ENCODE measurements around the gene MLYCD.

MLYCD gene

GRCh38 chr16:83912519-83913244, 13.8 kb downstream of the MLYCD start:
- DNase-seq (no peak), ATAC-seq (no peak)
- no peaks in the 10 kb centered on the region for H3K27me3 Mint-ChIP-seq
- H3K4me3 Mint-ChIP-seq: no peak overlapping the region
- H3K9me3 Mint-ChIP-seq: no peaks in the 10 kb centered on the region
- H3K4me1 Mint-ChIP-seq: peaks cover 5% of the 10 kb centered on the region
- H3K27ac Mint-ChIP-seq: peak overlapping the region in 1 of 2 donors; percentile 92

DNA sequence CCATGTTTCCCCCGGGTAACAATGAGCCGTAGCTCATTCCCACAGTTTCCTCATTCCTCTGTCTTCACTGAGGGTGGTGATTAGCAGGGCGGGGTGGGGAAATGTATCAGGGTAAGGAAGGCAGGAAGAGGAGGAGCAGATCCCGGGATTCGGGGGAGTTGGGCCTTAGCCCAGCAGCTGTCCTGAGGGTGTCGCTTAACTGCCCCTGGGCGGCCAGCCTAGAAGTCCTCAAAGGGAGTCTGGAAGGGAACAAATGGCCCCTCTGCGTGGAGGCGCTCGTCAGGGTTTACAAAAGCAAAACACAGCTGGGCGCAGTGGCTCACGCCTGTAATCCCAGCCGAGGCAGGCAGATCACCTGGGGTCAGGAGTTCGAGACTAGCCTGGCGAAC, 14.3 kb downstream of the MLYCD start:
- Mint-ChIP-seq H3K9me3 (no peaks in the 10 kb centered on the region), H3K4me1 (peaks cover 5% of the 10 kb centered on the region), H3K27ac (no peak overlapping the region), H3K4me3 (no peak overlapping the region), H3K27me3 (no peaks in the 10 kb centered on the region)
- ATAC-seq (no peak), DNase-seq (no peak)

DNA sequence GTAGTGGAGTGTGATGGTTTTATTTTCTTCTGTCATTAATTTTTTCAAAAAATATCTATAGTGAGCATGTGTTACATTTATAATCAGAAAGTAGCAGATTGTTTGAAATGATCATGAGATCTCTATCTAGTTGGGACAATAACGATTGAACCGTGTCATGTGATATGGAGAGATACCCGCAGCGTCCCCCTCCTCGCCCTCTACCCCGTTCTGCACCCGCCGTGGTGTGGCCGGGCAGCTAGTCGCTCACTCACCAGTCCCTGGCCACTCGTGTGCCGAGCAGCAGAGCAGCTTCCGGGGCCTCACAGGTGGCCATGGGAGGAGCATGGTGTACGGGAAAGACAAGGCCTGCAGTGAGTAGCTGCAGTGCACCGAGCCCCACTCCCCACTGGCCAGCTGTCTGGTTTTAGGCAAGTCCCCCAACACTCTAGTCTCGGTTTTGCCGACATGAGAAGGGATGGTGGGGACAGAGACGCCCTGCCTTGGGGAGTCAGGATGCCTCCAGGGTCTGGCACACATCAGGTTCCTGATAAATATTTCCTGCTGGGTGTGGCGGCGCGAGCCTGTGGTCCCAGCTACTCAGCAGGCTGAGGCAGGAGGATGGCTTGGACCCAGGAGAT, 15.3 kb downstream of the MLYCD start:
- DNase-seq: no peak
- H3K9me3 Mint-ChIP-seq: peaks cover 0 to 4% of the 10 kb centered on the region in 2 donors
- H3K27ac Mint-ChIP-seq: no peak overlapping the region
- H3K4me1 Mint-ChIP-seq: no peaks in the 10 kb centered on the region
- H3K27me3 Mint-ChIP-seq: no peaks in the 10 kb centered on the region
- ATAC-seq: no peak
- no peak overlapping the region for H3K4me3 Mint-ChIP-seq

- Mint-ChIP-seq H3K9me3 (peaks cover 0 to 8% of the 10 kb centered on the region in 2 donors), H3K27me3 (no peaks in the 10 kb centered on the region), H3K4me3 (no peak overlapping the region), H3K27ac (peak overlapping the region in 1 of 2 donors; percentile 12), H3K4me1 (no peaks in the 10 kb centered on the region)
- ATAC-seq: no peak
- no peak for DNase-seq
Observed at GRCh38 chr16:83915081-83915480, 16.2 kb downstream of the MLYCD start.

- Mint-ChIP-seq H3K27ac (no peak overlapping the region), H3K27me3 (no peaks in the 10 kb centered on the region), H3K4me1 (no peaks in the 10 kb centered on the region), H3K4me3 (no peak overlapping the region), H3K9me3 (peaks cover 0 to 8% of the 10 kb centered on the region in 2 donors)
- DNase-seq (no peak), ATAC-seq (no peak)
Observed at GRCh38 chr16:83915491-83915890, 16.6 kb downstream of the MLYCD start.

- Mint-ChIP-seq H3K4me1 (no peaks in the 10 kb centered on the region), H3K27ac (no peak overlapping the region), H3K4me3 (no peak overlapping the region), H3K27me3 (no peaks in the 10 kb centered on the region), H3K9me3 (peaks cover 0 to 8% of the 10 kb centered on the region in 2 donors)
- ATAC-seq (no peak), DNase-seq (no peak)
Observed at GRCh38 chr16:83917152-83918120, 18.5 kb downstream of the MLYCD start.

GRCh38 chr16:83920894-83921491, 22.1 kb downstream of the MLYCD start:
- DNase-seq (no peak), ATAC-seq (no peak)
- Mint-ChIP-seq H3K27me3 (no peaks in the 10 kb centered on the region), H3K27ac (no peak overlapping the region), H3K9me3 (peaks cover 0 to 8% of the 10 kb centered on the region in 2 donors), H3K4me3 (no peak overlapping the region), H3K4me1 (no peaks in the 10 kb centered on the region)

- Mint-ChIP-seq H3K4me1 (peaks cover 6% of the 10 kb centered on the region), H3K27ac (peak overlapping the region in 1 of 2 donors; percentile 49), H3K4me3 (no peak overlapping the region), H3K27me3 (no peaks in the 10 kb centered on the region), H3K9me3 (peaks cover 0 to 8% of the 10 kb centered on the region in 2 donors)
- DNase-seq: no peak
- no peak for ATAC-seq
Observed at GRCh38 chr16:83923581-83924365, 24.9 kb downstream of the MLYCD start.

- Mint-ChIP-seq H3K4me1 (peaks cover 6% of the 10 kb centered on the region), H3K27ac (no peak overlapping the region), H3K9me3 (no peaks in the 10 kb centered on the region), H3K4me3 (no peak overlapping the region), H3K27me3 (no peaks in the 10 kb centered on the region)
- ATAC-seq: no peak
- DNase-seq: no peak
Observed at GRCh38 chr16:83924686-83925085, 25.8 kb downstream of the MLYCD start.

DNA sequence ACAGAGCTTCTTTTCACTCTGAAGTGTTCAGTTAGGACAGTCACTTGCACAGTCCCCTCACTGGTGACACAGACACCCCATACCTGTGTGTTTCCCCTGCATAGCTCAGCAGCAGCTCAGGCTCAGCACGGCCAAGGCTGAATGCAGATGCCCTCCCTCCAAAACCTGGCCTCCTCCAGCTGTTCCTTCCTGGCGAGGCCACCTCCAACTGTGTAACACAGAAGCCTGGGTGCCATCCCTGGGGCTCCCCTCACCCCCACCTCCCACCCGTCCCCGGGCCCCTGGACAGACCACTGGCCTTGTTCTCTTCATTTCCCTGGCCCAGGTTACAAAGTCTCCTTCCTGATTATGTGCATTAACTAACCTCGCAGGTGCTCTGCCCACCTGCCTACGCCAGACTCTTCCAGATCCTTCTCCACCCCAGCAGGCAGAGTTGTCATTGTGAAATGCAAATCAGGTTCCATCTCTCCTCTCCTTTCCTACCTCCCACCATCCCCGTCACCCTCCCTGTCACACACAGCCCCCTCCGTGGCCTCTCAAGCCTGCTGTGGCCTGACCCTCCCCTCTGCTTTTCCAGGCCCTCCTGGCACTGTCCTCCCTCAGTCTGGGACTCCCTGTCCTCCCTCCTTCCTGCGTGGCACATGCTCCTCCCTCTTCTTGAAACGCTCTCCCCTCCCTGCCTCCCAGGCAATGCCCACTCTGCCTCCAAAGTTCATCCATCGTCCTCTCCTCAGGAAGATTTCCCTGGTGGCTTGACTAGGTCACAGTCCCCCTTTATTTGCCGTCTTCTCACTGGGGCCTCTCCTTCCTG, 26.4 kb downstream of the MLYCD start:
- no peaks in the 10 kb centered on the region for H3K9me3 Mint-ChIP-seq
- no peak overlapping the region for H3K4me3 Mint-ChIP-seq
- ATAC-seq (peak; percentile 24), DNase-seq (no peak)
- no peaks in the 10 kb centered on the region for H3K27me3 Mint-ChIP-seq
- H3K27ac Mint-ChIP-seq: peak overlapping the region in 1 of 2 donors; percentile 7
- H3K4me1 Mint-ChIP-seq: peaks cover 6% of the 10 kb centered on the region

GRCh38 chr16:83925957-83926725, 27.2 kb downstream of the MLYCD start:
- H3K4me3 Mint-ChIP-seq: no peak overlapping the region
- peaks cover 6% of the 10 kb centered on the region for H3K4me1 Mint-ChIP-seq
- no peaks in the 10 kb centered on the region for H3K27me3 Mint-ChIP-seq
- no peak for ATAC-seq
- H3K9me3 Mint-ChIP-seq: no peaks in the 10 kb centered on the region
- DNase-seq: no peak
- H3K27ac Mint-ChIP-seq: peak overlapping the region in 1 of 2 donors; percentile 27

DNA sequence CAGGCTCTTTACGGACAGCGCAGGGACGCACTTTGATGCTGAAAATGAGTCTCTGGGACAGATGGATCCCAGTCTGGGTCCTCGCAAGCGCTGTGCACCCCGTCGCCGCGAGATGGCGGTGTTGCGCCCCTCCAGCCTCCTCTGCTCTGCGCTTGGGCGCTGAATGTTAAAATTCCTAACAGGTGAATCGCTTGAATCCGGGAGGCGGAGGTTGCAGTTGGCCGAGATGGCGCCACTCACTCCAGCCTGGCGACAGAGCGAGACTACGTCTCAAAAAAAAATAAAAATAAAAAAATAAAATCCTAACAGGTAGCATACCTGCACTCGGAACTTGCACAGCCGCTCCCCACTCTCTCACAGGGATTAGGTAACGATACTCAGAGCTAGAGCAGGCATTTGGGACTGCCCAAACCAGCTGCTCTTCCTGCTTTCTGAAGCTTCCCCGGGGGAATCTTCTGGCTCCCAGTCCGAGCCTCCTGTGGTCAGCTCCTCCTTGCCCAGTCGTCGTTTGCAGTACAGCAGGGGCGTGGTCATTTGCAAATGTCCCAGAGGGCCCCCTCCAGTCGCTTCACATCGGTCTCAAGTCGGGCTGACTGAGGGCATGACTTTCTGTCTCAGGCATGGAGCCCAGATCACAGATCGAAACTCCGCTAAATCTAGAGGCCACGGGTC, 27.9 kb downstream of the MLYCD start:
- ATAC-seq (peak; percentile 72), DNase-seq (peak; percentile 53 to 58)
- Mint-ChIP-seq H3K27ac (peak overlapping the region in 1 of 2 donors; percentile 27), H3K4me1 (peaks cover 6% of the 10 kb centered on the region), H3K9me3 (no peaks in the 10 kb centered on the region), H3K4me3 (no peak overlapping the region), H3K27me3 (no peaks in the 10 kb centered on the region)

All from stimulated activated naive CD8-positive, alpha-beta T cell treated with anti-CD3 and anti-CD28 coated beads, Interleukin-15, amount 100 ng/mL, for 72 hours (primary cell).